HUES64 (cell line): Measurements from ENCODE around the gene MPDU1.
"Not testable (repeated sequence)": the region's sequence is repeated elsewhere in the genome, so short reads cannot be mapped to it uniquely, and the experiment has no call there.

Source experiments
- H3K27ac ChIP-seq: 2 replicates; pipeline ENCODE4 v1.7.0; 2013; ENCODE audit warnings: low read depth, low read length, inconsistent platforms
- H3K27me3 ChIP-seq: 2 replicates; pipeline ENCODE4 v1.6.1; 2013; ENCODE audit warnings: mild to moderate bottlenecking, low read length; ENCODE audit not compliant: insufficient read depth
- H3K36me3 ChIP-seq: 2 replicates; pipeline ENCODE4 v1.6.1; 2013; ENCODE audit warnings: mild to moderate bottlenecking, low read length; ENCODE audit not compliant: insufficient read depth
- H3K4me1 ChIP-seq: 2 replicates; pipeline ENCODE4 v1.6.1; 2013; ENCODE audit warnings: mild to moderate bottlenecking, low read length, moderate library complexity; ENCODE audit not compliant: insufficient read depth
- H3K4me3 ChIP-seq: 2 replicates; pipeline ENCODE4 v1.5.1; 2013; ENCODE audit warnings: mild to moderate bottlenecking, low read length, moderate library complexity
- H3K9ac ChIP-seq: 2 replicates; pipeline ENCODE4 v1.6.1; 2013; ENCODE audit warnings: mild to moderate bottlenecking, low read depth, low read length
- H3K9me3 ChIP-seq: 2 replicates; pipeline ENCODE4 v1.6.1; 2013; ENCODE audit warnings: low read depth, low read length; ENCODE audit not compliant: insufficient read depth
- WGBS: fragments of 150-250, 120-280 bp; methylation state at CpG from one replicate; pipeline ENCODE4 v1.1.7; 2013; ENCODE audit warnings: missing lambda C conversion rate; 5-methylcytosine and 5-hydroxymethylcytosine counted together

MPDU1 gene

DNA sequence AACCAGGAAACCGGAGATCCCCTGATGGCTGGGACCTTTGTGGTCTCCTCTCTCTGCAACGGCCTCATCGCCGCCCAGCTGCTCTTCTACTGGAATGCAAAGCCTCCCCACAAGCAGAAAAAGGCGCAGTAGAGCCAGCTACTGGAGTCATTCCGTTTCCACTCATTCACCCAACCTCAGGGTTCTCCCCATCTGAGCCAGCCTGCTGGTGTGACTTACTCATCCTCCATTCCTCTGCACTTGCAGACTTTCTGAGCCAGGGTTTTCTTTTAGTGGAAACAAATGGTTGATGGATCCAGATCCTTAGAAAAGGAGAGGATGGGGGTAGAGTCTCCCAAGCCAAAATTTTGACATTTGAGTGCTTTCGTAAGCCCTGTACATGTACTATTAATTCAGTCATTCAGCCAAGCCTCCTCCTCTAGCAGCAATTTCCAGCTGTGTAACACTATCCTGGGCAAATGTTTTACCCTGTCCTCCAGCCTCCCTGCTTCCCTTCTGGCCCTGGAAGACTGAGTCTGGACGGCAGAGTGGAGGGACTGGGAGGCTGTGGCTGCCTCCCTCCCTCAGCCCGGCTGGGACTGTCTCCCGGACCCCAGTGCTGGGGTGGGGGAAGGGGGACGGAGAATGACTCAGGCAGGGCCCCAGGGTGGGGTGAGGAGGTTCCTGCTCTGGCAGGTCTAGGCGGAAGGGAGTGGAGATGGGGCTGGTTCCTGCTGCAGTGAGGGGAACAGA lies 3.9 kb downstream of the MPDU1 start:
- peak overlapping the region; percentile 72 for H3K4me3 ChIP-seq
- peaks cover 14% of the 10 kb centered on the region for H3K4me1 ChIP-seq
- 74% methylated on average over 12 of the region's 12 CpGs for WGBS
- H3K9me3 ChIP-seq = no peaks in the 10 kb centered on the region
- peaks cover 36% of the 10 kb centered on the region for H3K36me3 ChIP-seq
- H3K27me3 ChIP-seq = no peaks in the 10 kb centered on the region
- no peak overlapping the region for H3K9ac ChIP-seq
- no peak overlapping the region for H3K27ac ChIP-seq

GRCh38 chr17:7588553-7589203 lies 5.0 kb downstream of the MPDU1 start:
- H3K9ac ChIP-seq = peak overlapping the region; percentile 76
- no peaks in the 10 kb centered on the region for H3K27me3 ChIP-seq
- peaks cover 47% of the 10 kb centered on the region for H3K36me3 ChIP-seq
- H3K4me1 ChIP-seq = peaks cover 14% of the 10 kb centered on the region
- peak overlapping the region; percentile 81; the same call in 1 of the 2 replicates for H3K27ac ChIP-seq
- WGBS = 71% methylated on average over 30 of the region's 30 CpGs
- no peaks in the 10 kb centered on the region for H3K9me3 ChIP-seq
- H3K4me3 ChIP-seq = peak overlapping the region; percentile 72

DNA sequence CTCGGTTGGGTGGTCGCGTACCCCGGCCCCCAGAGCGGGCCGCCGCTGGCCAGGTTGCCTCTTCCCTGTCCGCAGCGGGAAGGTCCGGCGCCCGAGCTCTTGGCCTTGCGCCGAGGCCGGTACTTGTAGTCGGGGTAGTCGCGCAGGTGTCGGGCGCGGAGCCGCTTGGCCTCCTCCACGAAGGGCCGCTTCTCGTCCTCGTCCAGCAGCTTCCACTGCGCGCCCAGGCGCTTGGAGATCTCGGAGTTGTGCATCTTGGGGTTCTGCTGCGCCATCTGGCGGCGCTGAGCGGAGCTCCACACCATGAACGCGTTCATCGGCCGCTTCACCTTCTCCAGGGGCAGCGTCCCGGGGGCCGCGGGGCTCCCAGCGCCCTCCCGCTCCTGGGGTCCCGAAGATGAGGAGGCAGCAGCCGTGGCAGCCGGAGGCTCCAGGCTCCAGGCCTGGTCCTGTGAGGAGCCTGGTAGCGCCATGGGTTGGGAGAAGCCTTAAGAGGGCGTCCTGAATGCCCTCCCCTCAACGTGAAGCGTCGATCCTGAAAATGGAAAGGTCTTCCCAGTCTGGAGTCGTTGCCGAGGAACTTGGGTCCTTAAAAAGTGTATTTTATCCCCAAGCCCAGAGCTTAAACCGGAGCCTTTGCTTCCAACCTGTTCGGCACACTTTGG lies 5.7 kb downstream of the MPDU1 start:
- Histone ChIP-seq H3K27ac (peak overlapping the region; percentile 81), H3K9ac (peak overlapping the region; percentile 76), H3K36me3 (peaks cover 54% of the 10 kb centered on the region), H3K9me3 (no peaks in the 10 kb centered on the region), H3K4me1 (peaks cover 14% of the 10 kb centered on the region), H3K27me3 (no peaks in the 10 kb centered on the region), H3K4me3 (peak overlapping the region; percentile 72)
- 31% methylated on average over 56 of the region's 56 CpGs for WGBS

GRCh38 chr17:7589891-7590691 lies 6.4 kb downstream of the MPDU1 start, which contains the start of gene SOX15:
Gene SOX15, minus strand, starts transcription at chr17:7590094. Its CDS starts 418 bp downstream, at chr17:7589676.
- H3K27me3 ChIP-seq = no peaks in the 10 kb centered on the region
- no peaks in the 10 kb centered on the region for H3K9me3 ChIP-seq
- H3K36me3 ChIP-seq = peaks cover 60% of the 10 kb centered on the region
- 32% methylated on average over 24 of the region's 24 CpGs for WGBS
- peak within 1 kb of the TSS; percentile 76 for H3K9ac ChIP-seq
- H3K4me1 ChIP-seq = peaks cover 14% of the 10 kb centered on the region
- H3K27ac ChIP-seq = peak within 1 kb of the TSS; percentile 95
- peak within 1 kb of the TSS; percentile 72 for H3K4me3 ChIP-seq

DNA sequence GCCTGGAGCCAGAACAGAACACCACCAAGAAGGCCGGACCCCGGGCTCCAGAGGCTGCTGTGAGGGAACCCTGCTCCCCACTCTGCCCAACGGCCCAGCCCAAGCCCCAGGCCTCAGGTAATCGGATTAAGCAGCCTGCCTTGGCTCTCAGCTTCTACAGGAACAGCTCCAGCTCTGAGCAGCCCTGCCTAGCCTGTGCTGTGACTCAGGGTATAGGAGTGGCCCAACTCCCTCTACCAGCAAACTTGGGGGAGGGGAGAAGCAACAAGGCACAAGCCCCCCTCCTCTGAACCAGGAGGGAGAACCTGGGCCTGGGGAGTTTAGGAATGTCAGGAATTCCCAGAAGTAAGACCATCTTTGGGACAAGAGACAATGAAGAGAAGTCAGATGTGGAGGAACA lies 7.1 kb downstream of the MPDU1 start:
- Histone ChIP-seq H3K4me1 (peaks cover 14% of the 10 kb centered on the region), H3K4me3 (peak overlapping the region; percentile 32), H3K9me3 (no peaks in the 10 kb centered on the region), H3K27ac (peak overlapping the region; percentile 95), H3K27me3 (no peaks in the 10 kb centered on the region), H3K36me3 (peaks cover 63% of the 10 kb centered on the region), H3K9ac (peak overlapping the region; percentile 76)
- 55% methylated on average over 4 of the region's 4 CpGs for WGBS

- Histone ChIP-seq H3K9me3 (no peaks in the 10 kb centered on the region), H3K27ac (peak overlapping the region; percentile 95), H3K4me1 (peaks cover 14% of the 10 kb centered on the region), H3K4me3 (no peak overlapping the region), H3K9ac (peak overlapping the region; percentile 76; the same call in 1 of the 2 replicates), H3K27me3 (no peaks in the 10 kb centered on the region), H3K36me3 (peaks cover 65% of the 10 kb centered on the region)
- WGBS = 96% methylated on average over 2 of the region's 5 CpGs
Observed at GRCh38 chr17:7591596-7591995, 7.9 kb downstream of the MPDU1 start.

- Histone ChIP-seq H3K4me1 (peaks cover 14% of the 10 kb centered on the region), H3K36me3 (peaks cover 64% of the 10 kb centered on the region), H3K9me3 (no peaks in the 10 kb centered on the region), H3K27ac (no peak overlapping the region), H3K4me3 (no peak overlapping the region), H3K9ac (no peak overlapping the region), H3K27me3 (no peaks in the 10 kb centered on the region)
- whole genome bisulfite sequencing = 95% methylated on average over 23 of the region's 23 CpGs
Observed at GRCh38 chr17:7592422-7593021, 8.9 kb downstream of the MPDU1 start.

GRCh38 chr17:7593296-7593695 lies 9.6 kb downstream of the MPDU1 start:
- Histone ChIP-seq H3K36me3 (peaks cover 60% of the 10 kb centered on the region), H3K4me1 (peaks cover 14% of the 10 kb centered on the region), H3K9me3 (no peaks in the 10 kb centered on the region), H3K27ac (no peak overlapping the region), H3K4me3 (no peak overlapping the region), H3K27me3 (no peaks in the 10 kb centered on the region), H3K9ac (no peak overlapping the region)
- 90% methylated on average over 12 of the region's 12 CpGs for WGBS

DNA sequence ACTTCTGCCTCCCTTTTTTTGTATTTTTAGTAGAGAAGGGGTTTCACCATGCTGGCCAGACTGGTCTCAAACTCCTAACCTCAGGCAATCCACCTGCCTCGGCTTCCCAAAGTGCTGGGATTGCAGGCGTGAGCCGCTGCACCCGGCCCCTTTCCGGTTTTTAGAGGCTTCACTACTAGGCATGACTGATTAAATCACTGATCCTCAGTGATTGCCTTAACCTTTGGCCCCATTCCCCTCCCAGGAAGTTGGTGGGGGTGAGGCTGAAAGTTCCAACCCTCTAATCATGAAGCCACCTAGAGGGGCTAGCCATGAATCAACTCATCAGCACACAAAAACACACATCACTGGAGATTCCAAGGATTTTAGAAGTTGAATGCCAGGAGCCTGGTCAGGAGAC lies 13.9 kb downstream of the MPDU1 start:
- 88% methylated on average over 5 of the region's 5 CpGs for WGBS
- H3K9me3 ChIP-seq, H3K9ac ChIP-seq, H3K4me1 ChIP-seq, H3K27me3 ChIP-seq, H3K4me3 ChIP-seq, H3K27ac ChIP-seq: not testable (repeated sequence)
- peaks cover 83% of the 10 kb centered on the region for H3K36me3 ChIP-seq

GRCh38 chr17:7606280-7606679 lies 22.6 kb downstream of the MPDU1 start:
- Histone ChIP-seq H3K4me1 (no peaks in the 10 kb centered on the region), H3K4me3 (no peak overlapping the region), H3K36me3 (peaks cover 63% of the 10 kb centered on the region), H3K27me3 (no peaks in the 10 kb centered on the region), H3K9ac (no peak overlapping the region), H3K9me3 (no peaks in the 10 kb centered on the region), H3K27ac (no peak overlapping the region)
- 98% methylated on average over 4 of the region's 4 CpGs for WGBS
